H1 (cell line): ENCODE results near the gene SLC1A3. TPM values are rescaled to one million over a fixed set of nuclear protein-coding genes. Genes with fewer than 3 reads are reported as not detected.

Experiments
- CTCF ChIA-PET: fragments of 300-600 bp; sonication (Branson Sonifier 250); formaldehyde crosslinking; loops from one replicate; lab custom pipeline; 2021; ENCODE audit not compliant: partially characterized antibody; lab: Charles Lee
- POLR2A ChIA-PET: fragments of 300-600 bp; sonication (Branson Sonifier 250); formaldehyde crosslinking; loops from one replicate; lab custom pipeline; 2021; ENCODE audit warnings: inconsistent platforms; ENCODE audit not compliant: partially characterized antibody; lab: Charles Lee
- DNase-seq, 2 experiments: peaks; one replicate each; pipeline versions ENCODE4 v3.0.0 to v3.0.0-alpha.2; 2010 to 2022; ENCODE audit warnings: low spot score in 2 of 2, low read depth in 1 of 2, mixed read lengths in 1 of 2
- FAIRE-seq: peaks from 2 replicates; lab custom pipeline; 2011; peaks lifted over from hg19 to GRCh38; lab: Jason Lieb, UNC
- H2AFZ ChIP-seq: 2 replicates; pipeline ENCODE4 v1.8.1; 2012; ENCODE audit warnings: low read length, inconsistent platforms
- H2AK5ac ChIP-seq: 2 replicates; pipeline ENCODE4 v1.6.1; 2013; ENCODE audit warnings: low read depth, low read length
- H2BK120ac ChIP-seq: replicated peaks from 2 replicates; pipeline ENCODE3; 2013; ENCODE audit warnings: low read depth, low read length, inconsistent platforms
- H2BK12ac ChIP-seq: 2 replicates; pipeline ENCODE4 v1.6.1; 2013; ENCODE audit warnings: low read depth, low read length
- H2BK15ac ChIP-seq: 2 replicates; pipeline ENCODE4 v1.6.1; 2013; ENCODE audit warnings: low read length
- H2BK20ac ChIP-seq: 2 replicates; pipeline ENCODE4 v1.6.1; 2013; ENCODE audit warnings: low read length
- H2BK5ac ChIP-seq: 2 replicates; pipeline ENCODE4 v1.6.1; 2013; ENCODE audit warnings: low read depth, low read length
- H3K14ac ChIP-seq: 2 replicates; pipeline ENCODE4 v1.6.1; 2013; ENCODE audit warnings: inconsistent platforms; ENCODE audit not compliant: insufficient read length
- H3K18ac ChIP-seq: 2 replicates; pipeline ENCODE4 v1.6.1; 2013; ENCODE audit warnings: low read length; ENCODE audit errors: extremely low read depth
- H3K23ac ChIP-seq: 2 replicates; pipeline ENCODE4 v1.6.1; 2013; ENCODE audit warnings: inconsistent platforms; ENCODE audit not compliant: insufficient read length
- H3K23me2 ChIP-seq: 2 replicates; pipeline ENCODE4 v1.6.1; 2013; ENCODE audit warnings: low read depth, low read length
- H3K27ac ChIP-seq: 2 replicates; pipeline ENCODE4 v1.6.1; 2011; ENCODE audit warnings: low read depth, low read length, inconsistent platforms
- H3K27me3 ChIP-seq, 4 experiments: replicated peaks in 1 of 4; 1 replicate in 1 of 4; 2 replicates in 3 of 4; pipeline versions ENCODE4 v1.6.1 to v1.8.1; 2011 to 2013; ENCODE audit warnings: low read length in 3 of 4, mild to moderate bottlenecking in 3 of 4, inconsistent platforms in 2 of 4, mixed read lengths in 2 of 4, moderate library complexity in 1 of 4; ENCODE audit not compliant: control insufficient read depth in 3 of 4, insufficient read depth in 3 of 4; ENCODE audit errors: extremely low read depth in 1 of 4
- H3K36me3 ChIP-seq, 4 experiments: 2 replicates each; pipeline versions ENCODE4 v1.6.1 to v1.8.1; 2011 to 2013; ENCODE audit warnings: mild to moderate bottlenecking in 4 of 4, low read length in 3 of 4, moderate library complexity in 2 of 4, control low read depth in 1 of 4, inconsistent platforms in 1 of 4; ENCODE audit not compliant: insufficient read depth in 4 of 4, control insufficient read depth in 2 of 4
- H3K4ac ChIP-seq: replicated peaks from 2 replicates; pipeline ENCODE3; 2013; ENCODE audit warnings: low read length, low read depth, mixed read lengths, inconsistent platforms; ENCODE audit not compliant: insufficient read length
- H3K4me1 ChIP-seq, 4 experiments: replicated peaks in 1 of 4; 1 replicate in 1 of 4; 2 replicates in 3 of 4; pipeline versions ENCODE4 v1.6.1 to v1.8.1; 2011 to 2013; ENCODE audit warnings: low read length in 3 of 4, inconsistent platforms in 2 of 4, mixed read lengths in 1 of 4; ENCODE audit not compliant: insufficient read depth in 4 of 4, control insufficient read depth in 3 of 4
- H3K4me2 ChIP-seq, 2 experiments: 2 replicates each; pipeline versions ENCODE4 v1.6.1 to v1.8.1; 2011 to 2013; ENCODE audit warnings: low read depth in 2 of 2, low read length in 2 of 2, control low read depth in 1 of 2, inconsistent platforms in 1 of 2, mild to moderate bottlenecking in 1 of 2; ENCODE audit not compliant: insufficient read depth in 1 of 2
- H3K4me3 ChIP-seq, 4 experiments: fragments of 200-600, 300-600 bp in 1 of 4; sonication (generic), shearing (Covaris generic), sonication (Bioruptor Twin) in 1 of 4; 2 replicates each; pipeline versions ENCODE4 v1.5.1 to v1.8.1; 2011 to 2016; ENCODE audit warnings: low read length in 4 of 4, low read depth in 3 of 4, control low read depth in 2 of 4, inconsistent platforms in 2 of 4, mild to moderate bottlenecking in 2 of 4, mixed read lengths in 1 of 4, moderate library complexity in 1 of 4; ENCODE audit not compliant: insufficient read depth in 2 of 4; ENCODE audit errors: extremely low read depth in 1 of 4
- H3K56ac ChIP-seq: replicated peaks from 2 replicates; pipeline ENCODE3; 2013; ENCODE audit warnings: low read depth, mild to moderate bottlenecking, mixed read lengths, low read length, inconsistent platforms; ENCODE audit not compliant: insufficient read length
- H3K79me1 ChIP-seq: 2 replicates; pipeline ENCODE4 v1.6.1; 2013; ENCODE audit warnings: low read depth, low read length, control low read depth
- H3K79me2 ChIP-seq, 2 experiments: 2 replicates each; pipeline versions ENCODE4 v1.6.1 to v1.8.1; 2012 to 2013; ENCODE audit warnings: low read length in 2 of 2, mild to moderate bottlenecking in 2 of 2, inconsistent platforms in 1 of 2; ENCODE audit not compliant: insufficient read depth in 2 of 2, control insufficient read depth in 1 of 2
- H3K9ac ChIP-seq, 4 experiments: replicated peaks in 1 of 4; 1 replicate in 1 of 4; 2 replicates in 3 of 4; pipeline versions ENCODE4 v1.6.1 to v1.8.1; 2011 to 2013; ENCODE audit warnings: low read depth in 3 of 4, low read length in 3 of 4, control low read depth in 2 of 4, mild to moderate bottlenecking in 2 of 4, moderate library complexity in 2 of 4, inconsistent platforms in 1 of 4; ENCODE audit errors: extremely low read depth in 1 of 4
- H3K9me3 ChIP-seq, 2 experiments: 2 replicates each; pipeline versions ENCODE4 v1.6.1 to v1.8.1; 2012 to 2013; ENCODE audit warnings: mild to moderate bottlenecking in 2 of 2, moderate library complexity in 2 of 2, control low read depth in 1 of 2, inconsistent platforms in 1 of 2, low read depth in 1 of 2, low read length in 1 of 2, mixed read lengths in 1 of 2; ENCODE audit not compliant: insufficient read depth in 2 of 2
- H4K20me1 ChIP-seq, 2 experiments: replicated peaks in 1 of 2; 2 replicates each; pipeline versions ENCODE3 to v1.8.1; 2011 to 2013; ENCODE audit warnings: inconsistent platforms in 2 of 2, low read length in 2 of 2, mild to moderate bottlenecking in 1 of 2; ENCODE audit not compliant: insufficient read depth in 2 of 2, control insufficient read depth in 1 of 2
- H4K5ac ChIP-seq: 2 replicates; pipeline ENCODE4 v1.6.1; 2013; ENCODE audit warnings: low read length, low read depth, mixed read lengths, inconsistent platforms; ENCODE audit not compliant: insufficient read length
- H4K8ac ChIP-seq: 2 replicates; pipeline ENCODE4 v1.8.0; 2013; ENCODE audit warnings: mild to moderate bottlenecking, moderate library complexity, low read length, inconsistent platforms; ENCODE audit not compliant: insufficient read depth; ENCODE audit errors: extremely low read depth
- H4K91ac ChIP-seq: replicated peaks from 2 replicates; pipeline ENCODE3; 2013; ENCODE audit warnings: low read length, mixed read lengths, inconsistent platforms; ENCODE audit not compliant: insufficient read length
- CHD1 ChIP-seq: IDR thresholded peaks from 2 replicates; pipeline ENCODE4 v1.6.1; 2012; ENCODE audit warnings: low read depth, low read length, improper control_type of control experiment
- EP300 ChIP-seq, 2 experiments: IDR thresholded peaks; 1 replicate in 1 of 2; 2 replicates in 1 of 2; pipeline ENCODE4 v1.6.1; 2011 to 2012; ENCODE audit warnings: low read depth in 2 of 2, low read length in 2 of 2, mild to moderate bottlenecking in 2 of 2, borderline replicate concordance in 1 of 2, inconsistent platforms in 1 of 2, moderate library complexity in 1 of 2
- JUN ChIP-seq: IDR thresholded peaks from 2 replicates; pipeline ENCODE4 v1.6.1; 2011; ENCODE audit warnings: low read depth, mild to moderate bottlenecking, improper control_type of control experiment, low read length
- KDM4A ChIP-seq: IDR thresholded peaks from one replicate; pipeline ENCODE4 v1.7.1; 2012; ENCODE audit warnings: low read depth, mild to moderate bottlenecking, moderate library complexity, low read length, inconsistent platforms; ENCODE audit not compliant: severe bottlenecking
- MAX ChIP-seq: IDR thresholded peaks from 2 replicates; pipeline ENCODE4 v1.6.1; 2012; ENCODE audit warnings: inconsistent platforms
- NANOG ChIP-seq: IDR thresholded peaks from 2 replicates; pipeline ENCODE4 v1.6.1; 2011; ENCODE audit warnings: low read length, low read depth, mild to moderate bottlenecking, inconsistent platforms; ENCODE audit not compliant: insufficient read depth, poor library complexity, severe bottlenecking
- POLR2AphosphoS5 ChIP-seq: IDR thresholded peaks from 2 replicates; pipeline ENCODE4 v1.6.1; 2011; ENCODE audit warnings: low read depth, low read length
- RAD21 ChIP-seq, 2 experiments: IDR thresholded peaks in 1 of 2; conservative IDR thresholded peaks in 1 of 2; 2 replicates each; pipeline ENCODE4 v1.6.1; 2011; ENCODE audit warnings: low read depth in 2 of 2, low read length in 2 of 2, improper control_type of control experiment in 1 of 2, inconsistent platforms in 1 of 2, mild to moderate bottlenecking in 1 of 2, moderate library complexity in 1 of 2
- RBBP5 ChIP-seq: IDR thresholded peaks from 2 replicates; pipeline ENCODE4 v1.7.1; 2012; ENCODE audit warnings: low read depth, mild to moderate bottlenecking, inconsistent platforms, low read length, moderate library complexity, borderline replicate concordance
- RFX5 ChIP-seq: IDR thresholded peaks from 2 replicates; pipeline ENCODE4 v1.6.1; 2011; ENCODE audit warnings: low read depth, low read length, improper control_type of control experiment, borderline replicate concordance
- TAF7 ChIP-seq: optimal IDR thresholded peaks from 2 replicates; pipeline ENCODE3; 2011; ENCODE audit warnings: low read depth, mild to moderate bottlenecking, inconsistent platforms, low read length, moderate library complexity, borderline replicate concordance
- WGBS, 2 experiments: shearing (Covaris generic) in 1 of 2; methylation state at CpG; one replicate each; pipeline versions ENCODE4 v1.1.6 to v1.1.7; 2013 to 2015; ENCODE audit warnings: low lambda C conversion rate in 2 of 2, mixed read lengths in 2 of 2, inconsistent platforms in 1 of 2, low coverage in 1 of 2, missing lambda C conversion rate in 1 of 2; ENCODE audit not compliant: insufficient replicate concordance in 2 of 2, insufficient coverage in 1 of 2, insufficient read length in 1 of 2; ENCODE audit errors: extremely low coverage in 1 of 2, missing lambda C conversion rate in 1 of 2; 5-methylcytosine and 5-hydroxymethylcytosine counted together
- polyA plus RNA-seq, 7 experiments: library from polyadenylated mRNA; depleted of rRNA in 3 of 7; stranded (reverse) in 5 of 7; unstranded in 2 of 7; fragments of >200 nt in 5 of 7; fragments of 200-250 nt in 2 of 7; gene quantifications; 1 replicate in 5 of 7; 2 replicates in 1 of 7; 4 replicates in 1 of 7; pipeline versions ENCODE4 v1.2.1 to v1.2.3, GENCODE V29; 2011 to 2013; ENCODE audit warnings: missing spikeins in 2 of 7, mixed read lengths in 2 of 7
- total RNA-seq: library from RNA; stranded (reverse); fragmentation: NEBNext Ultra II Directional; extraction: Animal tissue kit (Norgen Biotek cat#: 25700); gene quantifications from 2 replicates; pipeline ENCODE4 v1.2.1, GENCODE V29; 2021

Gene SLC1A3
- total and polyA plus RNA-seq, 2 of the 8 experiments (the other 6 are each of a cell fraction or from before 2014, with no cell fraction given), result 26.7 to 35.3 TPM

GRCh38 chr5:36658038-36658756 lies 51.8 kb downstream of the SLC1A3 start:
- Histone ChIP-seq H3K4me1 (peaks cover 0 to 16% (median 11%) of the 10 kb centered on the region in 4 experiments), H3K4ac (no peak overlapping the region), H2BK20ac (no peak overlapping the region), H3K4me2 (no peak overlapping the region), H2BK5ac (no peak overlapping the region), H3K79me1 (no peaks in the 10 kb centered on the region), H2AK5ac (no peak overlapping the region), H3K14ac (no peak overlapping the region), H3K4me3 (no peak overlapping the region), H3K27ac (no peak overlapping the region), H4K91ac (no peak overlapping the region), H4K5ac (no peak overlapping the region), H3K23ac (no peak overlapping the region), H2BK12ac (0 out of 2 replicates have a peak overlapping the region, but pooled peaks have one; percentile 14), H3K9me3 (no peaks in the 10 kb centered on the region), H4K8ac (no peak overlapping the region), H2BK120ac (no peak overlapping the region), H3K18ac (no peak overlapping the region), H2AFZ (no peak overlapping the region), H3K56ac (no peak overlapping the region), H4K20me1 (no peaks in the 10 kb centered on the region), H3K27me3 (no peaks in the 10 kb centered on the region), H2BK15ac (no peak overlapping the region), H3K23me2 (no peaks in the 10 kb centered on the region), H3K36me3 (no peaks in the 10 kb centered on the region), H3K9ac (no peak overlapping the region), H3K79me2 (no peaks in the 10 kb centered on the region)
- ChIA-PET CTCF (interaction anchor here (1.0 kb wide), 1 partner anchor 24 kb away, joined by 3 read pairs; no protein-coding TSS in a partner anchor), POLR2A (interaction anchor here (0.7 kb wide), 1 partner anchor 18 kb away, joined by 4 read pairs; no protein-coding TSS in a partner anchor)
- FAIRE-seq (no peak), DNase-seq (no peak)
- 91% methylated on average over 8 of the region's 8 CpGs; no CpG with 5 or more reads in 1 of the 2 experiments for WGBS, 2 experiments
- TF ChIP-seq RAD21 (IDR thresholded peaks at IDR 0.05 in 1 of 2, conservative IDR thresholded peaks at IDR 0.05 in 1 of 2; ENCODE audit: low read depth in 2 of 2, low read length in 2 of 2) (no peak), NANOG (no peak), EP300 (IDR thresholded peaks at IDR 0.05; ENCODE audit: borderline replicate concordance in 1 of 2, low read depth in 2 of 2, low read length in 2 of 2) (no peak), MAX (no peak), CHD1 (no peak), RBBP5 (no peak), TAF7 (no peak), POLR2AphosphoS5 (no peak), KDM4A (no peak), RFX5 (no peak), JUN (no peak)
